GM12878 (cell line): Measurements from ENCODE around the gene TRDMT1. TPM values are rescaled to one million over a fixed set of nuclear protein-coding genes. Genes with fewer than 3 reads are reported as not detected.

Experiments used
- ATAC-seq: fragments of 200-7000 bp; cut with Tn5 transposase; 3 replicates; pipeline ENCODE4 v1.9.1; 2020; ENCODE audit warnings: mild to moderate bottlenecking, moderate library complexity
- BruUV-seq: library from RNA; stranded (reverse); fragments of 400-500 nt; replicated peaks from 2 replicates; lab custom pipeline; 2021; lab: Mats Ljungman, UMichigan
- CTCF ChIA-PET: fragments of 300-600 bp; sonication (Branson Sonifier 250); formaldehyde crosslinking; extraction: SDS; loops from one replicate; lab custom pipeline; 2021; ENCODE audit warnings: inconsistent platforms; lab: Yijun Ruan, JAX
- POLR2A ChIA-PET: fragments of 350-600 bp; formaldehyde crosslinking; extraction: SDS; loops from one replicate; lab custom pipeline; 2021; ENCODE audit warnings: inconsistent platforms; lab: Charles Lee
- RAD21 ChIA-PET: fragments of 300-600 bp; sonication (Branson Sonifier 250); formaldehyde crosslinking; loops from one replicate; lab custom pipeline; 2023; ENCODE audit warnings: antibody characterized with exemption; ENCODE audit not compliant: unreplicated experiment; lab: Charles Lee
- SMC1A ChIA-PET: fragments of 300-600 bp; sonication (Branson Sonifier 250); formaldehyde crosslinking; loops from one replicate; lab custom pipeline; 2023; ENCODE audit not compliant: unreplicated experiment, uncharacterized antibody; lab: Charles Lee
- DNase-seq: peaks from one replicate; pipeline ENCODE4 v3.0.0-alpha.2; 2011; ENCODE audit warnings: low read depth, low spot score
- FAIRE-seq: peaks from 3 replicates; lab custom pipeline; 2011; peaks lifted over from hg19 to GRCh38; lab: Jason Lieb, UNC
- H2AFZ ChIP-seq: 2 replicates; pipeline ENCODE4 v1.6.0; 2011; ENCODE audit warnings: low read depth, low read length, control low read depth; ENCODE audit not compliant: control insufficient read depth
- H3K27ac ChIP-seq: 2 replicates; pipeline ENCODE4 v1.5.1; 2011; ENCODE audit warnings: control low read depth; ENCODE audit not compliant: control insufficient read depth, insufficient read depth
- H3K27me3 ChIP-seq, 2 experiments: replicated peaks in 1 of 2; 2 replicates each; pipeline versions ENCODE4 v1.6.0 to v1.6.1; 2011; ENCODE audit warnings: low read length in 1 of 2; ENCODE audit not compliant: control insufficient read depth in 2 of 2, insufficient read depth in 2 of 2
- H3K36me3 ChIP-seq, 2 experiments: 2 replicates each; pipeline ENCODE4 v1.5.1; 2011; ENCODE audit warnings: low read length in 1 of 2; ENCODE audit not compliant: control insufficient read depth in 2 of 2, insufficient read depth in 2 of 2
- H3K4me1 ChIP-seq: 2 replicates; pipeline ENCODE4 v1.6.1; 2011; ENCODE audit warnings: mild to moderate bottlenecking, low read length, moderate library complexity, mixed read lengths; ENCODE audit not compliant: control insufficient read depth, insufficient read depth
- H3K4me2 ChIP-seq: 2 replicates; pipeline ENCODE4 v1.6.0; 2011; ENCODE audit warnings: control low read depth; ENCODE audit not compliant: control insufficient read depth, insufficient read depth
- H3K4me3 ChIP-seq: fragments of 200-600 bp; sonication (generic); 2 replicates; pipeline ENCODE4 v1.5.1; 2016
- H3K79me2 ChIP-seq: 2 replicates; pipeline ENCODE4 v1.6.0; 2011; ENCODE audit warnings: low read length; ENCODE audit not compliant: control insufficient read depth, insufficient read depth
- H3K9ac ChIP-seq: 2 replicates; pipeline ENCODE4 v1.8.0; 2011; ENCODE audit warnings: low read length, control low read depth, mixed read lengths; ENCODE audit not compliant: control insufficient read depth, insufficient read depth
- H3K9me3 ChIP-seq: replicated peaks from 3 replicates; pipeline ENCODE4 v1.5.1; 2011; ENCODE audit warnings: mild to moderate bottlenecking, low read length; ENCODE audit not compliant: control insufficient read depth, insufficient read depth
- H4K20me1 ChIP-seq: 2 replicates; pipeline ENCODE4 v1.6.0; 2011; ENCODE audit not compliant: control insufficient read depth, insufficient read depth
- CBX5 ChIP-seq: sonication (generic); IDR thresholded peaks from 2 replicates; pipeline ENCODE4 v1.6.1; 2016; ENCODE audit warnings: low read depth, moderate library complexity, mild to moderate bottlenecking, inconsistent platforms
- EGR1 ChIP-seq, 2 experiments: IDR thresholded peaks; 1 replicate in 1 of 2; 2 replicates in 1 of 2; pipeline ENCODE4 v1.6.1; 2011 to 2012; ENCODE audit warnings: low read depth in 2 of 2, low read length in 2 of 2, borderline replicate concordance in 1 of 2, mild to moderate bottlenecking in 1 of 2, moderate library complexity in 1 of 2
- FOXK2 ChIP-seq: fragments of 450-650 bp; IDR thresholded peaks from 2 replicates; pipeline ENCODE4 v1.6.1; 2017; ENCODE audit warnings: mild to moderate bottlenecking, moderate library complexity
- FOXM1 ChIP-seq: IDR thresholded peaks from 2 replicates; pipeline ENCODE4 v1.6.1; 2012; ENCODE audit warnings: low read depth, mild to moderate bottlenecking, inconsistent platforms, low read length, moderate library complexity
- HDAC2 ChIP-seq: fragments of 200-600 bp; sonication (generic); IDR thresholded peaks from 2 replicates; pipeline ENCODE4 v1.6.1; 2017
- JUND ChIP-seq: IDR thresholded peaks from 2 replicates; pipeline ENCODE4 v1.6.1; 2012; ENCODE audit warnings: low read depth, mild to moderate bottlenecking, low read length, improper control_type of control experiment, moderate library complexity
- NR2C1 ChIP-seq: fragments of 450-650 bp; IDR thresholded peaks from 2 replicates; pipeline ENCODE4 v1.6.1; 2017; ENCODE audit warnings: antibody characterized with exemption, mild to moderate bottlenecking, moderate library complexity
- NR2C2 ChIP-seq: IDR thresholded peaks from 2 replicates; pipeline ENCODE4 v1.6.1; 2011; ENCODE audit warnings: borderline replicate concordance, low read depth; ENCODE audit not compliant: control insufficient read depth, insufficient read length
- POLR2AphosphoS5 ChIP-seq: IDR thresholded peaks from 2 replicates; pipeline ENCODE4 v1.6.1; 2011; ENCODE audit warnings: mild to moderate bottlenecking, low read length, inconsistent platforms
- TBL1XR1 ChIP-seq: IDR thresholded peaks from 2 replicates; pipeline ENCODE4 v1.6.1; 2012; ENCODE audit warnings: low read depth, low read length, improper control_type of control experiment
- ZBED1 ChIP-seq: IDR thresholded peaks from 2 replicates; pipeline ENCODE4 v1.6.1; 2016; ENCODE audit warnings: borderline replicate concordance
- ZSCAN29 ChIP-seq: fragments of 450-650 bp; IDR thresholded peaks from 2 replicates; pipeline ENCODE4 v1.6.1; 2017; ENCODE audit warnings: mild to moderate bottlenecking, moderate library complexity
- WGBS: methylation state at CpG from one replicate; pipeline ENCODE4 v1.1.6; 2016; ENCODE audit warnings: low lambda C conversion rate; ENCODE audit not compliant: insufficient replicate concordance, insufficient coverage; ENCODE audit errors: missing lambda C conversion rate; 5-methylcytosine and 5-hydroxymethylcytosine counted together
- in situ Hi-C: fragments of 300-500 bp; cut with MboI; formaldehyde crosslinking; loops from 9 replicates; pipeline ENCODE4 v1.14.3; 2018; ENCODE audit warnings: mixed read lengths
- intact Hi-C: fragments of 100-400 bp; cut with micrococcal nuclease; formaldehyde crosslinking; loops from one replicate; pipeline ENCODE4 v1.14.2; 2022; ENCODE audit not compliant: unreplicated experiment
- polyA plus RNA-seq, 11 experiments: library from polyadenylated mRNA; depleted of rRNA in 4 of 11; unstranded in 6 of 11; stranded (reverse) in 5 of 11; fragments of >200 nt; fragmentation: Nextera tagmentation in 4 of 11; fragmentation: Illumina TruSeq in 1 of 11; extraction: Ambion mirVana in 4 of 11; extraction: Trizol in 1 of 11; gene quantifications; 1 replicate in 1 of 11; 2 replicates in 10 of 11; pipeline versions ENCODE4 v1.2.1 to v1.2.3, GENCODE V29; 2011 to 2016; ENCODE audit warnings: inconsistent platforms in 2 of 11, missing spikeins in 2 of 11, low read depth in 1 of 11
- total RNA-seq, 4 experiments: library from RNA; depleted of rRNA in 3 of 4; stranded (reverse); fragments of >200 nt in 3 of 4; fragmentation: Illumina TruSeq in 1 of 4; extraction: Trizol in 1 of 4; gene quantifications; 2 replicates each; pipeline versions ENCODE4 v1.2.1 to v1.2.3, GENCODE V29; 2013 to 2021
- TF ChIP-seq, protein P1 (sequence below): fragments of 450-650 bp; IDR thresholded peaks from 2 replicates; pipeline ENCODE4 v1.6.1; 2017; ENCODE audit warnings: mild to moderate bottlenecking, low read depth, inconsistent platforms; ENCODE audit not compliant: poor library complexity, severe bottlenecking
- TF ChIP-seq, protein P2 (sequence below): IDR thresholded peaks from 2 replicates; pipeline ENCODE4 v1.6.1; 2012; ENCODE audit warnings: improper control_type of control experiment, low read depth, low read length; ENCODE audit not compliant: insufficient replicate concordance
- TF ChIP-seq, protein P3 (sequence below): fragments of 150-350 bp; IDR thresholded peaks from 2 replicates; pipeline ENCODE4 v1.6.1; 2016; ENCODE audit warnings: low read depth, low read length

TRDMT1 gene
- total and polyA plus RNA-seq, 10 of the 15 experiments (the other 5 are each of a cell fraction or from before 2014, with no cell fraction given): 2.3 to 9.7 (median 4.6) TPM

DNA sequence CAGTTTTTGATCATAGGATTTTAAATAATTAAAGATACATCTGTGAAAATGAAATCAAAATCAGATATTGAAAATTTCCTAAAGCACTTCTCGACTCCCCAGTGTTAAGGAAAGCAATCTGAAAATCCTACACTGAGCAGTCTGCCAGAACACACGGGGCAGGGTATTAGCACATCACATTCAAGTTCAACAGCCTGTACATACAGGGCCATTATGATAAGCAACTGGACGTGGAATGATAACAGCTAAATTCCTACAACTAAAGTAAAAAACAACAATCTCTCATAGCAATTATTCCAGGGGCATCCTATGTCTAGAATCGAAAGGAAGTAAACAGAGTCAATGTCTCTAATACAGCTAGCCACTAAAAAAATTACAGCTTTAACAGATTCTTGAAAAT lies 31.7 kb downstream of the TRDMT1 start:
- DNase-seq (no peak), ATAC-seq (no peak), FAIRE-seq (no peak)
- intact Hi-C loops (no loop called here), in situ Hi-C loops (no loop called here)
- ChIA-PET SMC1A (interaction anchor here (1.1 kb wide), 1 partner anchor 9 kb away, joined by 3 read pairs; no protein-coding TSS in a partner anchor), RAD21 (no interaction called here), CTCF (no interaction called here), POLR2A (no interaction called here)
- Histone ChIP-seq H3K4me1 (no peaks in the 10 kb centered on the region), H3K4me2 (no peak overlapping the region), H3K9ac (no peak overlapping the region), H4K20me1 (no peaks in the 10 kb centered on the region), H3K9me3 (no peaks in the 10 kb centered on the region), H3K79me2 (no peaks in the 10 kb centered on the region), H3K27me3 (no peaks in the 10 kb centered on the region), H3K4me3 (no peak overlapping the region), H2AFZ (no peak overlapping the region), H3K36me3 (no peaks in the 10 kb centered on the region; a peak in 1 of 4 replicates), H3K27ac (no peak overlapping the region)
- WGBS: 61% methylated on average over 4 of the region's 4 CpGs
- BruUV-seq: no TSS peak
- TF ChIP-seq JUND (no peak), NR2C2 (no peak), POLR2AphosphoS5 (no peak), TBL1XR1 (no peak), ZBED1 (no peak), EGR1 (IDR thresholded peaks at IDR 0.05; ENCODE audit: borderline replicate concordance in 1 of 2, low read depth in 2 of 2, low read length in 2 of 2) (no peak), FOXM1 (no peak), FOXK2 (no peak), NR2C1 (no peak), ZSCAN29 (no peak), CBX5 (no peak), HDAC2 (no peak)
- TF ChIP-seq, protein P1, sequence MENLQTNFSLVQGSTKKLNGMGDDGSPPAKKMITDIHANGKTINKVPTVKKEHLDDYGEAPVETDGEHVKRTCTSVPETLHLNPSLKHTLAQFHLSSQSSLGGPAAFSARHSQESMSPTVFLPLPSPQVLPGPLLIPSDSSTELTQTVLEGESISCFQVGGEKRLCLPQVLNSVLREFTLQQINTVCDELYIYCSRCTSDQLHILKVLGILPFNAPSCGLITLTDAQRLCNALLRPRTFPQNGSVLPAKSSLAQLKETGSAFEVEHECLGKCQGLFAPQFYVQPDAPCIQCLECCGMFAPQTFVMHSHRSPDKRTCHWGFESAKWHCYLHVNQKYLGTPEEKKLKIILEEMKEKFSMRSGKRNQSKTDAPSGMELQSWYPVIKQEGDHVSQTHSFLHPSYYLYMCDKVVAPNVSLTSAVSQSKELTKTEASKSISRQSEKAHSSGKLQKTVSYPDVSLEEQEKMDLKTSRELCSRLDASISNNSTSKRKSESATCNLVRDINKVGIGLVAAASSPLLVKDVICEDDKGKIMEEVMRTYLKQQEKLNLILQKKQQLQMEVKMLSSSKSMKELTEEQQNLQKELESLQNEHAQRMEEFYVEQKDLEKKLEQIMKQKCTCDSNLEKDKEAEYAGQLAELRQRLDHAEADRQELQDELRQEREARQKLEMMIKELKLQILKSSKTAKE: no peak
- TF ChIP-seq, protein P2, sequence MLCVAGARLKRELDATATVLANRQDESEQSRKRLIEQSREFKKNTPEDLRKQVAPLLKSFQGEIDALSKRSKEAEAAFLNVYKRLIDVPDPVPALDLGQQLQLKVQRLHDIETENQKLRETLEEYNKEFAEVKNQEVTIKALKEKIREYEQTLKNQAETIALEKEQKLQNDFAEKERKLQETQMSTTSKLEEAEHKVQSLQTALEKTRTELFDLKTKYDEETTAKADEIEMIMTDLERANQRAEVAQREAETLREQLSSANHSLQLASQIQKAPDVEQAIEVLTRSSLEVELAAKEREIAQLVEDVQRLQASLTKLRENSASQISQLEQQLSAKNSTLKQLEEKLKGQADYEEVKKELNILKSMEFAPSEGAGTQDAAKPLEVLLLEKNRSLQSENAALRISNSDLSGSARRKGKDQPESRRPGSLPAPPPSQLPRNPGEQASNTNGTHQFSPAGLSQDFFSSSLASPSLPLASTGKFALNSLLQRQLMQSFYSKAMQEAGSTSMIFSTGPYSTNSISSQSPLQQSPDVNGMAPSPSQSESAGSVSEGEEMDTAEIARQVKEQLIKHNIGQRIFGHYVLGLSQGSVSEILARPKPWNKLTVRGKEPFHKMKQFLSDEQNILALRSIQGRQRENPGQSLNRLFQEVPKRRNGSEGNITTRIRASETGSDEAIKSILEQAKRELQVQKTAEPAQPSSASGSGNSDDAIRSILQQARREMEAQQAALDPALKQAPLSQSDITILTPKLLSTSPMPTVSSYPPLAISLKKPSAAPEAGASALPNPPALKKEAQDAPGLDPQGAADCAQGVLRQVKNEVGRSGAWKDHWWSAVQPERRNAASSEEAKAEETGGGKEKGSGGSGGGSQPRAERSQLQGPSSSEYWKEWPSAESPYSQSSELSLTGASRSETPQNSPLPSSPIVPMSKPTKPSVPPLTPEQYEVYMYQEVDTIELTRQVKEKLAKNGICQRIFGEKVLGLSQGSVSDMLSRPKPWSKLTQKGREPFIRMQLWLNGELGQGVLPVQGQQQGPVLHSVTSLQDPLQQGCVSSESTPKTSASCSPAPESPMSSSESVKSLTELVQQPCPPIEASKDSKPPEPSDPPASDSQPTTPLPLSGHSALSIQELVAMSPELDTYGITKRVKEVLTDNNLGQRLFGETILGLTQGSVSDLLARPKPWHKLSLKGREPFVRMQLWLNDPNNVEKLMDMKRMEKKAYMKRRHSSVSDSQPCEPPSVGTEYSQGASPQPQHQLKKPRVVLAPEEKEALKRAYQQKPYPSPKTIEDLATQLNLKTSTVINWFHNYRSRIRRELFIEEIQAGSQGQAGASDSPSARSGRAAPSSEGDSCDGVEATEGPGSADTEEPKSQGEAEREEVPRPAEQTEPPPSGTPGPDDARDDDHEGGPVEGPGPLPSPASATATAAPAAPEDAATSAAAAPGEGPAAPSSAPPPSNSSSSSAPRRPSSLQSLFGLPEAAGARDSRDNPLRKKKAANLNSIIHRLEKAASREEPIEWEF: no peak
- TF ChIP-seq, protein P3, sequence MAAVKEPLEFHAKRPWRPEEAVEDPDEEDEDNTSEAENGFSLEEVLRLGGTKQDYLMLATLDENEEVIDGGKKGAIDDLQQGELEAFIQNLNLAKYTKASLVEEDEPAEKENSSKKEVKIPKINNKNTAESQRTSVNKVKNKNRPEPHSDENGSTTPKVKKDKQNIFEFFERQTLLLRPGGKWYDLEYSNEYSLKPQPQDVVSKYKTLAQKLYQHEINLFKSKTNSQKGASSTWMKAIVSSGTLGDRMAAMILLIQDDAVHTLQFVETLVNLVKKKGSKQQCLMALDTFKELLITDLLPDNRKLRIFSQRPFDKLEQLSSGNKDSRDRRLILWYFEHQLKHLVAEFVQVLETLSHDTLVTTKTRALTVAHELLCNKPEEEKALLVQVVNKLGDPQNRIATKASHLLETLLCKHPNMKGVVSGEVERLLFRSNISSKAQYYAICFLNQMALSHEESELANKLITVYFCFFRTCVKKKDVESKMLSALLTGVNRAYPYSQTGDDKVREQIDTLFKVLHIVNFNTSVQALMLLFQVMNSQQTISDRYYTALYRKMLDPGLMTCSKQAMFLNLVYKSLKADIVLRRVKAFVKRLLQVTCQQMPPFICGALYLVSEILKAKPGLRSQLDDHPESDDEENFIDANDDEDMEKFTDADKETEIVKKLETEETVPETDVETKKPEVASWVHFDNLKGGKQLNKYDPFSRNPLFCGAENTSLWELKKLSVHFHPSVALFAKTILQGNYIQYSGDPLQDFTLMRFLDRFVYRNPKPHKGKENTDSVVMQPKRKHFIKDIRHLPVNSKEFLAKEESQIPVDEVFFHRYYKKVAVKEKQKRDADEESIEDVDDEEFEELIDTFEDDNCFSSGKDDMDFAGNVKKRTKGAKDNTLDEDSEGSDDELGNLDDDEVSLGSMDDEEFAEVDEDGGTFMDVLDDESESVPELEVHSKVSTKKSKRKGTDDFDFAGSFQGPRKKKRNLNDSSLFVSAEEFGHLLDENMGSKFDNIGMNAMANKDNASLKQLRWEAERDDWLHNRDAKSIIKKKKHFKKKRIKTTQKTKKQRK: no peak
